Activated CD8-positive, alpha-beta T cell treated with anti-CD3 and anti-CD28 coated beads for 36 hours (primary cell): ENCODE data around the gene C5AR2. TPM values are rescaled to one million over a fixed set of nuclear protein-coding genes. Genes with fewer than 3 reads are reported as not detected.

Experiments
- ATAC-seq: fragments of 200-7000 bp; cut with Tn5 transposase; one replicate; pipeline ENCODE4 v1.10.0; 2021; ENCODE audit warnings: mild to moderate bottlenecking, moderate library complexity
- CTCF ChIA-PET: fragments of 350-600 bp; sonication (Branson Sonifier 250); formaldehyde crosslinking; loops from one replicate; lab custom pipeline; 2021; ENCODE audit warnings: antibody characterized with exemption; lab: Charles Lee
- POLR2A ChIA-PET: fragments of 350-600 bp; sonication (Branson Sonifier 250); formaldehyde crosslinking; loops from one replicate; lab custom pipeline; 2021; ENCODE audit warnings: antibody characterized with exemption; lab: Charles Lee
- DNase-seq: peaks from one replicate; pipeline ENCODE4 v3.0.0-alpha.2; 2020
- H3K27ac Mint-ChIP-seq: one replicate; pipeline ENCODE4 v1.8.0; 2021; ENCODE audit warnings: mild to moderate bottlenecking, mixed read lengths
- H3K27me3 Mint-ChIP-seq: one replicate; pipeline ENCODE4 v1.8.0; 2021; ENCODE audit warnings: mixed read lengths
- H3K36me3 Mint-ChIP-seq: one replicate; pipeline ENCODE4 v1.8.0; 2021; ENCODE audit warnings: low read depth, mixed read lengths
- H3K4me1 Mint-ChIP-seq: one replicate; pipeline ENCODE4 v1.8.0; 2021; ENCODE audit warnings: low read depth, mixed read lengths
- H3K4me3 Mint-ChIP-seq: one replicate; pipeline ENCODE4 v1.8.0; 2021; ENCODE audit warnings: mild to moderate bottlenecking, moderate library complexity, mixed read lengths
- H3K9me3 Mint-ChIP-seq: one replicate; pipeline ENCODE4 v1.8.0; 2021; ENCODE audit warnings: mixed read lengths
- intact Hi-C: fragments of 100-400 bp; cut with micrococcal nuclease; formaldehyde crosslinking; loops from one replicate; pipeline ENCODE4 v1.10.0; 2022
- total RNA-seq, 2 experiments: library from RNA; stranded (reverse); gene quantifications; one replicate each; pipeline ENCODE4 v1.2.3, GENCODE V29; 2021
- TF ChIP-seq, protein P1 (sequence below): fragments of 200-600 bp; IDR thresholded peaks from one replicate; pipeline ENCODE4 v1.8.0; 2022; ENCODE audit warnings: antibody characterized with exemption, mild to moderate bottlenecking

Gene C5AR2
- total RNA-seq, 2 experiments from 2014 or later = 0.18 TPM; not detected in 1

- Mint-ChIP-seq H3K27ac (no peak overlapping the region), H3K9me3 (no peaks in the 10 kb centered on the region), H3K27me3 (no peaks in the 10 kb centered on the region), H3K4me1 (peaks cover 8% of the 10 kb centered on the region), H3K36me3 (peaks cover 24% of the 10 kb centered on the region), H3K4me3 (no peak overlapping the region)
- no peak for DNase-seq
- ChIA-PET POLR2A (no interaction called here), CTCF (interaction anchor here (3.8 kb wide), 1 partner anchor 15 kb away, joined by 10 read pairs; no protein-coding TSS in a partner anchor)
- no peak for ATAC-seq
- TF ChIP-seq, protein P1, sequence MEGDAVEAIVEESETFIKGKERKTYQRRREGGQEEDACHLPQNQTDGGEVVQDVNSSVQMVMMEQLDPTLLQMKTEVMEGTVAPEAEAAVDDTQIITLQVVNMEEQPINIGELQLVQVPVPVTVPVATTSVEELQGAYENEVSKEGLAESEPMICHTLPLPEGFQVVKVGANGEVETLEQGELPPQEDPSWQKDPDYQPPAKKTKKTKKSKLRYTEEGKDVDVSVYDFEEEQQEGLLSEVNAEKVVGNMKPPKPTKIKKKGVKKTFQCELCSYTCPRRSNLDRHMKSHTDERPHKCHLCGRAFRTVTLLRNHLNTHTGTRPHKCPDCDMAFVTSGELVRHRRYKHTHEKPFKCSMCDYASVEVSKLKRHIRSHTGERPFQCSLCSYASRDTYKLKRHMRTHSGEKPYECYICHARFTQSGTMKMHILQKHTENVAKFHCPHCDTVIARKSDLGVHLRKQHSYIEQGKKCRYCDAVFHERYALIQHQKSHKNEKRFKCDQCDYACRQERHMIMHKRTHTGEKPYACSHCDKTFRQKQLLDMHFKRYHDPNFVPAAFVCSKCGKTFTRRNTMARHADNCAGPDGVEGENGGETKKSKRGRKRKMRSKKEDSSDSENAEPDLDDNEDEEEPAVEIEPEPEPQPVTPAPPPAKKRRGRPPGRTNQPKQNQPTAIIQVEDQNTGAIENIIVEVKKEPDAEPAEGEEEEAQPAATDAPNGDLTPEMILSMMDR = no peak
- intact Hi-C loops = no loop called here
Observed at GRCh38 chr19:47375694-47376588, 44.0 kb downstream of the C5AR2 start.

GRCh38 chr19:47376589-47377144 is 44.7 kb downstream of the C5AR2 start:
- Mint-ChIP-seq H3K27me3 (no peaks in the 10 kb centered on the region), H3K27ac (no peak overlapping the region), H3K4me3 (no peak overlapping the region), H3K9me3 (no peaks in the 10 kb centered on the region), H3K36me3 (peaks cover 29% of the 10 kb centered on the region), H3K4me1 (peaks cover 12% of the 10 kb centered on the region)
- intact Hi-C loops = no loop called here
- TF ChIP-seq, protein P1 = no peak
- no peak for DNase-seq
- CTCF ChIA-PET = interaction anchor here (3.8 kb wide), 1 partner anchor 15 kb away, joined by 10 read pairs; no protein-coding TSS in a partner anchor
- no peak for ATAC-seq
- POLR2A ChIA-PET = no interaction called here

DNA sequence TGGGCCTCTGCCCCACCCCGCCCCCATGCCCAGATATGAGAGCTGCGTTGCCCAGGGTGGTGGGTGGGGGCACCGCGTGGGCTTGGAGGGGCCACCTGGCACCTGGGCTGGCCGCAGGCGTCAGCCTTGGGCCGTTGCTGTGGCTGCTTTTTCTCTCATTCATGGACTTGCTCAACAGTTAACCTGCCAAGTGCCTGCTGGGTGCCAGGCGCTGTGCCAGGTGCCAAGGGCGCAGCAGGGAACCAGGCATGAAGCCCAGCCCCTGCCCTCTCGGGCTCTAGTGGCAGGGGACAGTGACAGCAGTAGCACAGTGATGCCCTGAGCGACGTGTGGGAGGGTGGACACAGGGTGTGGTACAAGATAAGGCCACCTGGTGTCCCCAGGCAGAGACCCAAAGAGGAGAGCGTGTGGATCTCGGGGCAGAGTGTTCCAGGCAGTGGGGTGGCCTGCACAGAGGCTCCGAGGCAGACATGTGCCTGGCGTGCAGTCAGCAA is 45.3 kb downstream of the C5AR2 start:
- TF ChIP-seq, protein P1 = no peak
- CTCF ChIA-PET = interaction anchor here (3.8 kb wide), 1 partner anchor 14 kb away, joined by 10 read pairs; no protein-coding TSS in a partner anchor
- peaks cover 27% of the 10 kb centered on the region for H3K36me3 Mint-ChIP-seq

GRCh38 chr19:47377801-47378200 is 45.8 kb downstream of the C5AR2 start:
- H3K27me3 Mint-ChIP-seq = no peaks in the 10 kb centered on the region
- intact Hi-C loops = no loop called here
- CTCF ChIA-PET = interaction anchor here (3.8 kb wide), 1 partner anchor 13 kb away, joined by 10 read pairs; no protein-coding TSS in a partner anchor
- no peak for ATAC-seq
- no peaks in the 10 kb centered on the region for H3K9me3 Mint-ChIP-seq
- no peak for DNase-seq
- peaks cover 27% of the 10 kb centered on the region for H3K36me3 Mint-ChIP-seq
- TF ChIP-seq, protein P1 = no peak
- H3K27ac Mint-ChIP-seq = no peak overlapping the region
- H3K4me3 Mint-ChIP-seq = no peak overlapping the region
- H3K4me1 Mint-ChIP-seq = peaks cover 19% of the 10 kb centered on the region
- POLR2A ChIA-PET = no interaction called here

More for the DNA sequence above, 45.3 kb downstream of the C5AR2 start:
- POLR2A ChIA-PET = no interaction called here
- Mint-ChIP-seq H3K27ac (no peak overlapping the region), H3K4me3 (no peak overlapping the region), H3K4me1 (peaks cover 17% of the 10 kb centered on the region), H3K27me3 (no peaks in the 10 kb centered on the region), H3K9me3 (no peaks in the 10 kb centered on the region)
- intact Hi-C loops = no loop called here
- ATAC-seq = no peak
- DNase-seq = no peak
